DOHH2 (cell line): ENCODE measurements around the gene PIGA.

Experiments
- H3F3A ChIP-seq: fragments of 200-600 bp; sonication (generic), shearing (Covaris generic); 2 replicates; pipeline ENCODE4 v1.6.0; 2016; ENCODE audit warnings: antibody characterized with exemption, mild to moderate bottlenecking; ENCODE audit not compliant: control insufficient read depth, insufficient read depth
- H3K27ac ChIP-seq: fragments of 200-600 bp; sonication (generic); 2 replicates; pipeline ENCODE4 v1.5.1; 2014; ENCODE audit warnings: low read depth, mild to moderate bottlenecking, low read length, moderate library complexity
- H3K27me3 ChIP-seq: fragments of 200-600 bp; sonication (generic); 2 replicates; pipeline ENCODE4 v1.6.1; 2014; ENCODE audit warnings: mild to moderate bottlenecking, low read length, mixed read lengths; ENCODE audit not compliant: control insufficient read depth
- H3K36me3 ChIP-seq: fragments of 200-600 bp; sonication (generic); 2 replicates; pipeline ENCODE4 v1.6.1; 2014; ENCODE audit warnings: mild to moderate bottlenecking, low read length, moderate library complexity, mixed read lengths; ENCODE audit not compliant: control insufficient read depth
- H3K4me1 ChIP-seq: fragments of 200-600 bp; sonication (generic); 2 replicates; pipeline ENCODE4 v1.6.1; 2014; ENCODE audit warnings: mild to moderate bottlenecking, low read length, mixed read lengths; ENCODE audit not compliant: control insufficient read depth
- H3K4me2 ChIP-seq: fragments of 200-600 bp; sonication (generic); 2 replicates; pipeline ENCODE4 v1.6.0; 2014; ENCODE audit warnings: mild to moderate bottlenecking, low read length, moderate library complexity
- H3K4me3 ChIP-seq: fragments of 200-600 bp; sonication (generic); 2 replicates; pipeline ENCODE4 v1.5.1; 2014; ENCODE audit warnings: mild to moderate bottlenecking, low read length, mixed read lengths
- H3K79me2 ChIP-seq: fragments of 200-600 bp; sonication (generic); 2 replicates; pipeline ENCODE4 v1.6.1; 2014; ENCODE audit warnings: mild to moderate bottlenecking, low read length, mixed read lengths; ENCODE audit not compliant: control insufficient read depth
- H3K9me2 ChIP-seq: fragments of 200-600 bp; sonication (generic); replicated peaks from 2 replicates; pipeline ENCODE4 v1.6.1; 2014; ENCODE audit warnings: mild to moderate bottlenecking, low read length, mixed read lengths; ENCODE audit not compliant: control insufficient read depth
- H3K9me3 ChIP-seq: fragments of 200-600 bp; sonication (generic); 2 replicates; pipeline ENCODE4 v1.6.1; 2014; ENCODE audit warnings: antibody characterized with exemption, low read length, mixed read lengths; ENCODE audit not compliant: control insufficient read depth, insufficient read depth
- H4K20me1 ChIP-seq: fragments of 200-600 bp; sonication (generic); 2 replicates; pipeline ENCODE4 v1.6.0; 2014; ENCODE audit warnings: low read depth, mild to moderate bottlenecking, antibody characterized with exemption, low read length, moderate library complexity; ENCODE audit not compliant: control insufficient read depth, insufficient read depth
- EZH2phosphoT487 ChIP-seq: fragments of 200-600 bp; sonication (generic); IDR thresholded peaks from 2 replicates; pipeline ENCODE4 v1.6.1; 2017; ENCODE audit warnings: borderline replicate concordance, mild to moderate bottlenecking, antibody characterized with exemption, low read length, moderate library complexity, mixed read lengths
- TF ChIP-seq, protein P1 (sequence below): fragments of 200-600 bp; sonication (generic); IDR thresholded peaks from one replicate; pipeline ENCODE4 v1.5.1; 2014; ENCODE audit warnings: antibody characterized with exemption, mild to moderate bottlenecking, low read depth, low read length; ENCODE audit not compliant: poor library complexity, severe bottlenecking

Gene PIGA

DNA sequence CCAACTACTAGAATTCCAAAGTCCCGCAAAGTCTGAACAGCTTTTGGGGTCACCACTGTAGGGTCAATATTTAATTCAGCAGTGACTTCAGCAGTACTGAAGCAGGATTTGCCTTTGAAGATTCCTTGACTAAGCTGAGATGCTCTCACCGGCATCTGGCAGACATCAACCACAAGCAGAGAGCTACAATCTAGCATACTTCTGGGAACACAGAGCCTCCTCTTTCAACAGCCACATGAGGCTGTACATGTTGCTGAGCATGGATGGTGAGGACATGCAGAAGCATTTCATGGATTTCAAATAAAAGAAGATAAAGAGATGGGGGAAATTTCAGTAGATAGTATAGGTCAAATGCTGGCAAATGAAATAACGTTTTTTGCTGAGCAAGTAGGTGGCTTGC lies 13.3 kb downstream of the PIGA start:
- Histone ChIP-seq H3F3A (no peaks in the 10 kb centered on the region), H3K79me2 (no peaks in the 10 kb centered on the region), H3K36me3 (peaks cover 34% of the 10 kb centered on the region), H3K4me2 (no peak overlapping the region), H3K4me1 (no peaks in the 10 kb centered on the region), H3K9me2 (no peaks in the 10 kb centered on the region), H3K9me3 (no peaks in the 10 kb centered on the region), H3K4me3 (no peak overlapping the region), H3K27me3 (no peaks in the 10 kb centered on the region), H4K20me1 (no peaks in the 10 kb centered on the region), H3K27ac (no peak overlapping the region)
- TF ChIP-seq, protein P1, sequence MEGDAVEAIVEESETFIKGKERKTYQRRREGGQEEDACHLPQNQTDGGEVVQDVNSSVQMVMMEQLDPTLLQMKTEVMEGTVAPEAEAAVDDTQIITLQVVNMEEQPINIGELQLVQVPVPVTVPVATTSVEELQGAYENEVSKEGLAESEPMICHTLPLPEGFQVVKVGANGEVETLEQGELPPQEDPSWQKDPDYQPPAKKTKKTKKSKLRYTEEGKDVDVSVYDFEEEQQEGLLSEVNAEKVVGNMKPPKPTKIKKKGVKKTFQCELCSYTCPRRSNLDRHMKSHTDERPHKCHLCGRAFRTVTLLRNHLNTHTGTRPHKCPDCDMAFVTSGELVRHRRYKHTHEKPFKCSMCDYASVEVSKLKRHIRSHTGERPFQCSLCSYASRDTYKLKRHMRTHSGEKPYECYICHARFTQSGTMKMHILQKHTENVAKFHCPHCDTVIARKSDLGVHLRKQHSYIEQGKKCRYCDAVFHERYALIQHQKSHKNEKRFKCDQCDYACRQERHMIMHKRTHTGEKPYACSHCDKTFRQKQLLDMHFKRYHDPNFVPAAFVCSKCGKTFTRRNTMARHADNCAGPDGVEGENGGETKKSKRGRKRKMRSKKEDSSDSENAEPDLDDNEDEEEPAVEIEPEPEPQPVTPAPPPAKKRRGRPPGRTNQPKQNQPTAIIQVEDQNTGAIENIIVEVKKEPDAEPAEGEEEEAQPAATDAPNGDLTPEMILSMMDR, result no peak
- no peak for TF ChIP-seq EZH2phosphoT487

DNA sequence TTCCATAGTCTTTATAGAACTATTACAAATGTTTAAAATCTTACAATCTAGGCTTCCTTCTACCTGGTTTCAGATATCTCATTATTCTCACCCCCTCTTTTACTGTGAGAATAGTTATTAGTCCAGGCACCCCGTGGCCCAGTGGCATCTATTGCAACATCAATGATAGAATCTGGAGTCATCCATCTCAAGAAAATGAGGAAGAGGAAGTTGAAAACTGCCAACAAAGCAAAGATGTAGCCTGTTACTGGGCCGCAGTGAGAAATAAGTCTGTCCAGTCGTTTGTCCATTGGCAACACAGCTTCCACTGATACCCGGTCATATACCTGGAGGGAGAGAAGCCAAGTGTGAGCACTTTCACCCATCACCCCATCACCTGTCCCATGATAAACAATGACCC lies 13.9 kb downstream of the PIGA start:
- peaks cover 34% of the 10 kb centered on the region for H3K36me3 ChIP-seq
- H3K9me3 ChIP-seq, result no peaks in the 10 kb centered on the region
- H3K4me3 ChIP-seq, result no peak overlapping the region
- no peak for TF ChIP-seq EZH2phosphoT487
- TF ChIP-seq, protein P1, result no peak
- no peaks in the 10 kb centered on the region for H3F3A ChIP-seq
- no peaks in the 10 kb centered on the region for H3K27me3 ChIP-seq
- no peak overlapping the region for H3K27ac ChIP-seq
- H3K4me2 ChIP-seq, result no peak overlapping the region
- no peaks in the 10 kb centered on the region for H4K20me1 ChIP-seq
- H3K4me1 ChIP-seq, result no peaks in the 10 kb centered on the region
- H3K9me2 ChIP-seq, result no peaks in the 10 kb centered on the region
- no peaks in the 10 kb centered on the region for H3K79me2 ChIP-seq

GRCh38 chrX:15320297-15320696 lies 15.0 kb downstream of the PIGA start:
- Histone ChIP-seq H3K36me3 (peaks cover 34% of the 10 kb centered on the region), H3K9me3 (no peaks in the 10 kb centered on the region), H4K20me1 (no peaks in the 10 kb centered on the region), H3K27ac (no peak overlapping the region), H3F3A (no peaks in the 10 kb centered on the region), H3K79me2 (no peaks in the 10 kb centered on the region), H3K4me2 (no peak overlapping the region), H3K27me3 (no peaks in the 10 kb centered on the region), H3K4me1 (no peaks in the 10 kb centered on the region), H3K9me2 (no peaks in the 10 kb centered on the region), H3K4me3 (no peak overlapping the region)
- TF ChIP-seq, protein P1, result no peak
- no peak for TF ChIP-seq EZH2phosphoT487

DNA sequence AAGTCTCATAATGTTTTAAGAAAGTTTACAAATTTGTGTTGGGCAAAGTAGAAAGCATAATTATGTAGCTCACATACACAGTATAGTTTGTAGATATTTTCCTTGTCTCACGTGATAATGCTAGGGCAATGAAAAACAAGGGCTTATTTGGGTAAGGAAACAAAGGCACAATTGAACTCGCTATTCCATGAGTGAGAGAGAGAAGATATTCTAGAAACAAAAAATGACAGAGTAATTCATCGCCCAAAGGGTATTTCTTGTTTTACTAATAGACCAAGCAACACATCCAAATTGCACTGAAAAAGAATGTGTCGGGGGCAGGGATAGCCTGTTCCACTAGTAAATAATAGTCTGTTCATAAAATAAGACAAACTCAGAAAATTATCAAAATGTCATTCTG lies 16.2 kb downstream of the PIGA start:
- Histone ChIP-seq H3K79me2 (no peaks in the 10 kb centered on the region), H3K27me3 (no peaks in the 10 kb centered on the region)
- TF ChIP-seq, protein P1, result no peak
- no peak for TF ChIP-seq EZH2phosphoT487

More for the DNA sequence above, 16.2 kb downstream of the PIGA start:
- no peaks in the 10 kb centered on the region for H3K4me1 ChIP-seq
- H3K4me3 ChIP-seq, result no peak overlapping the region
- H3K9me3 ChIP-seq, result no peaks in the 10 kb centered on the region
- no peak overlapping the region for H3K27ac ChIP-seq
- no peak overlapping the region for H3K4me2 ChIP-seq
- peaks cover 32% of the 10 kb centered on the region for H3K36me3 ChIP-seq
- H4K20me1 ChIP-seq, result no peaks in the 10 kb centered on the region
- no peaks in the 10 kb centered on the region for H3K9me2 ChIP-seq
- H3F3A ChIP-seq, result no peaks in the 10 kb centered on the region
